A673 (cell line): Measurements from ENCODE around the gene CMTM2. TPM values are rescaled to one million over a fixed set of nuclear protein-coding genes. Genes with fewer than 3 reads are reported as not detected.
"Not testable (repeated sequence)": the region's sequence is repeated elsewhere in the genome, so short reads cannot be mapped to it uniquely, and the experiment has no call there.

Experiments used
- BruUV-seq: library from RNA; stranded (reverse); fragments of 400-500 nt; replicated peaks from 2 replicates; lab custom pipeline; 2021; lab: Mats Ljungman, UMichigan
- CTCF ChIA-PET: fragments of 300-600 bp; sonication (Branson Sonifier 250); formaldehyde crosslinking; loops from one replicate; lab custom pipeline; 2022; ENCODE audit warnings: antibody characterized with exemption; lab: Charles Lee
- POLR2A ChIA-PET: fragments of 300-600 bp; sonication (Branson Sonifier 250); formaldehyde crosslinking; loops from one replicate; lab custom pipeline; 2022; ENCODE audit warnings: antibody characterized with exemption; ENCODE audit not compliant: low non-redundant PET; lab: Charles Lee
- DNase-seq: peaks from one replicate; pipeline ENCODE4 v3.0.0-alpha.2; 2015; ENCODE audit warnings: low spot score
- H3K27ac ChIP-seq: fragments of 200-600 bp; sonication (generic); 2 replicates; pipeline ENCODE4 v1.5.1; 2016; ENCODE audit warnings: mixed run types, low read depth, mild to moderate bottlenecking, mixed read lengths, antibody characterized with exemption, low read length; ENCODE audit not compliant: poor library complexity, severe bottlenecking
- H3K27me3 ChIP-seq: fragments of 200-600 bp; sonication (generic); replicated peaks from 2 replicates; pipeline ENCODE4 v1.6.1; 2017; ENCODE audit warnings: mixed run types, low read depth, mild to moderate bottlenecking, mixed read lengths, antibody characterized with exemption, low read length; ENCODE audit not compliant: insufficient read depth, poor library complexity
- H3K36me3 ChIP-seq: fragments of 200-600 bp; sonication (generic); 2 replicates; pipeline ENCODE4 v1.6.1; 2016; ENCODE audit warnings: mixed run types, mild to moderate bottlenecking, mixed read lengths, antibody characterized with exemption, low read length; ENCODE audit not compliant: insufficient read depth, poor library complexity, severe bottlenecking
- H3K4me1 ChIP-seq: fragments of 200-600 bp; sonication (generic); 2 replicates; pipeline ENCODE4 v1.6.1; 2017; ENCODE audit warnings: mixed run types, mild to moderate bottlenecking, mixed read lengths, antibody characterized with exemption, low read length; ENCODE audit not compliant: insufficient read depth, poor library complexity, severe bottlenecking
- H3K4me3 ChIP-seq: fragments of 200-600 bp; sonication (generic); 2 replicates; pipeline ENCODE4 v1.5.1; 2016; ENCODE audit warnings: low read depth, mixed run types, mild to moderate bottlenecking, mixed read lengths, low read length; ENCODE audit not compliant: poor library complexity, severe bottlenecking
- H3K9me3 ChIP-seq: fragments of 200-600 bp; sonication (generic); 2 replicates; pipeline ENCODE4 v1.6.1; 2016; ENCODE audit warnings: mixed run types, low read depth, mild to moderate bottlenecking, mixed read lengths, antibody characterized with exemption, low read length; ENCODE audit not compliant: poor library complexity, severe bottlenecking
- CTCF ChIP-seq: fragments of 300-800, 200-600 bp; sonication (generic); conservative IDR thresholded peaks from 2 replicates; pipeline ENCODE4 v1.5.1; 2017; ENCODE audit warnings: low read depth, mild to moderate bottlenecking, antibody characterized with exemption, low read length, moderate library complexity, mixed read lengths
- EZH2 ChIP-seq: fragments of 200-600 bp; sonication (generic); IDR thresholded peaks from 2 replicates; pipeline ENCODE4 v1.6.1; 2017; ENCODE audit warnings: borderline replicate concordance, low read depth, mild to moderate bottlenecking, mixed read lengths, antibody characterized with exemption, low read length; ENCODE audit not compliant: poor library complexity, severe bottlenecking
- intact Hi-C: fragments of 100-400 bp; cut with micrococcal nuclease; formaldehyde crosslinking; loops from one replicate; pipeline ENCODE4 v1.10.0; 2022; ENCODE audit not compliant: unreplicated experiment
- total RNA-seq: library from RNA; stranded (reverse); gene quantifications from 2 replicates; pipeline ENCODE4 v1.2.3, GENCODE V29; 2021

The CMTM2 gene
- total RNA-seq, 1 experiment from 2014 or later: not detected

- no peak overlapping the region for H3K27ac ChIP-seq
- no peaks in the 10 kb centered on the region for H3K9me3 ChIP-seq
- BruUV-seq: no TSS peak
- H3K4me3 ChIP-seq: no peak overlapping the region
- ChIA-PET POLR2A (no interaction called here), CTCF (interaction anchor here (0.6 kb wide), 1 partner anchor 762 kb away, joined by 4 read pairs; no protein-coding TSS in a partner anchor)
- H3K4me1 ChIP-seq: no peaks in the 10 kb centered on the region
- H3K36me3 ChIP-seq: peaks cover 15% of the 10 kb centered on the region
- no peaks in the 10 kb centered on the region for H3K27me3 ChIP-seq
- DNase-seq: no peak
- TF ChIP-seq EZH2 (no peak), CTCF (no peak)
- intact Hi-C loops: no loop called here
Measured at GRCh38 chr16:66562986-66563385, 16.3 kb upstream of the CMTM2 start.

GRCh38 chr16:66563574-66564334 is 15.5 kb upstream of the CMTM2 start:
- CTCF ChIA-PET: interaction anchor here (1.1 kb wide), 1 partner anchor 45 kb away, joined by 3 read pairs; no protein-coding TSS in a partner anchor
- Histone ChIP-seq H3K4me3 (no peak overlapping the region), H3K27ac (no peak overlapping the region), H3K9me3 (no peaks in the 10 kb centered on the region), H3K27me3 (no peaks in the 10 kb centered on the region), H3K36me3 (peaks cover 9% of the 10 kb centered on the region), H3K4me1 (no peaks in the 10 kb centered on the region)
- no peak for TF ChIP-seq CTCF
- no peak for TF ChIP-seq EZH2
- POLR2A ChIA-PET: no interaction called here
- intact Hi-C loops: no loop called here
- BruUV-seq: no TSS peak
- no peak for DNase-seq

GRCh38 chr16:66566051-66566901 is 13.0 kb upstream of the CMTM2 start, which contains the start of gene CMTM1:
Gene CMTM1, plus strand, starts transcription at chr16:66566439. Its CDS starts 75 bp downstream, at chr16:66566514.
- intact Hi-C loops: no loop called here
- Histone ChIP-seq H3K27me3 (no peaks in the 10 kb centered on the region), H3K4me3 (no peak within 1 kb of the TSS), H3K36me3 (peaks cover 8% of the 10 kb centered on the region), H3K27ac (no peak within 1 kb of the TSS), H3K9me3 (no peaks in the 10 kb centered on the region), H3K4me1 (no peaks in the 10 kb centered on the region)
- ChIA-PET POLR2A (no interaction called here), CTCF (no interaction called here)
- TF ChIP-seq EZH2: no peak
- TF ChIP-seq CTCF: no peak
- DNase-seq: no peak
- BruUV-seq: no TSS peak

- H3K27ac ChIP-seq, H3K4me3 ChIP-seq, DNase-seq, intact Hi-C loops, CTCF ChIA-PET, H3K27me3 ChIP-seq, POLR2A ChIA-PET, H3K9me3 ChIP-seq, BruUV-seq, H3K36me3 ChIP-seq, H3K4me1 ChIP-seq: not testable (repeated sequence)
Measured at GRCh38 chr16:66567270-66567669, 12.0 kb upstream of the CMTM2 start.
